Esophagus squamous epithelium (tissue), 5 donors: ENCODE measurements around the gene LRRC45. TPM values are rescaled to one million over a fixed set of nuclear protein-coding genes. Genes with fewer than 3 reads are reported as not detected.

ENCODE experiments used
- DNase-seq: peaks from one replicate; lab custom pipeline; 2025; lab: John Stamatoyannopoulos, UW
- H3K27ac ChIP-seq, 4 donors: fragments of 200-600 bp; sonication (generic); one replicate each; pipeline ENCODE4 v1.5.1; 2016 to 2019; ENCODE audit warnings: mild to moderate bottlenecking in 1 of 4
- H3K27me3 ChIP-seq, 4 donors: fragments of 200-600 bp; sonication (generic); 1 replicate in 3 of 4; 2 replicates in 1 of 4; pipeline versions ENCODE4 v1.5.1 to v1.6.0; 2017 to 2021; ENCODE audit warnings: antibody characterized with exemption in 1 of 4
- H3K36me3 ChIP-seq, 3 donors: fragments of 200-600 bp; sonication (generic); one replicate each; pipeline ENCODE4 v1.5.1; 2016 to 2019
- H3K4me1 ChIP-seq, 3 donors: fragments of 200-600 bp; sonication (generic); one replicate each; pipeline ENCODE4 v1.5.1; 2017 to 2019
- H3K4me3 ChIP-seq, 4 donors: fragments of 200-600 bp; sonication (generic); 1 replicate in 3 of 4; 2 replicates in 1 of 4; pipeline ENCODE4 v1.5.1; 2016 to 2019; ENCODE audit warnings: mild to moderate bottlenecking in 2 of 4, moderate library complexity in 1 of 4
- H3K9me3 ChIP-seq, 3 donors: fragments of 200-600 bp; sonication (generic); one replicate each; pipeline ENCODE4 v1.5.1; 2016 to 2019
- CTCF ChIP-seq, 6 experiments: fragments of 450-650 bp in 4 of 6; fragments of 200-600 bp in 2 of 6; sonication (generic) in 2 of 6; IDR thresholded peaks; one replicate each; pipeline ENCODE4 v1.5.1; 2016 to 2019; ENCODE audit warnings: antibody characterized with exemption in 6 of 6, mild to moderate bottlenecking in 4 of 6, moderate library complexity in 4 of 6
- POLR2A ChIP-seq, 4 donors: fragments of 450-650 bp; IDR thresholded peaks; one replicate each; pipeline ENCODE4 v1.6.1; 2017; ENCODE audit warnings: antibody characterized with exemption in 4 of 4, mild to moderate bottlenecking in 4 of 4, moderate library complexity in 3 of 4
- WGBS, 2 donors: methylation state at CpG; one replicate each; pipeline ENCODE4 v1.1.5; 2018; 5-methylcytosine and 5-hydroxymethylcytosine counted together
- intact Hi-C: fragments of 100-400 bp; cut with DNase I; formaldehyde crosslinking; loops from one replicate; pipeline ENCODE4 v1.15.0; 2022
- total RNA-seq, 4 donors: library from RNA; depleted of rRNA; stranded (reverse); fragments of >200 nt; gene quantifications; one replicate each; pipeline ENCODE4 v1.1.0, GENCODE V29; 2016
- donor health status: DM: yes; HTN: yes; CAD: no.

The LRRC45 gene
- total RNA-seq, 4 donors from 2014 or later, result 9.7 to 21.2 (median 18.3) TPM

- TF ChIP-seq POLR2A (IDR thresholded peaks at IDR 0.05), result no peak
- TF ChIP-seq CTCF (IDR thresholded peaks at IDR 0.05), result no peak
- no peaks in the 10 kb centered on the region for H3K27me3 ChIP-seq
- peaks cover 2 to 48% (median 18%) of the 10 kb centered on the region in 3 donors for H3K4me1 ChIP-seq
- peaks cover 0 to 35% (median 0%) of the 10 kb centered on the region in 3 donors for H3K36me3 ChIP-seq
- no peak overlapping the region for H3K27ac ChIP-seq
- H3K9me3 ChIP-seq, result no peaks in the 10 kb centered on the region
- intact Hi-C loops, result no loop called here
- WGBS, 2 donors, result no CpG with 5 or more reads among the region's 28 CpGs
- H3K4me3 ChIP-seq, result no peak overlapping the region
- DNase-seq, result no peak
Observed at GRCh38 chr17:82008941-82009405, 14.1 kb upstream of the LRRC45 start.

- TF ChIP-seq CTCF (IDR thresholded peaks at IDR 0.05) (no peak), POLR2A (IDR thresholded peaks at IDR 0.05) (no peak)
- Histone ChIP-seq H3K27me3 (no peaks in the 10 kb centered on the region), H3K36me3 (peaks cover 0 to 35% (median 0%) of the 10 kb centered on the region in 3 donors), H3K9me3 (no peaks in the 10 kb centered on the region), H3K4me3 (no peak overlapping the region), H3K4me1 (peaks cover 5 to 48% (median 16%) of the 10 kb centered on the region in 3 donors), H3K27ac (no peak overlapping the region)
- no peak for DNase-seq
- WGBS, 2 donors, result 60 to 80% methylated on average over 1 to 7 of the region's 15 CpGs
- intact Hi-C loops, result no loop called here
Observed at GRCh38 chr17:82009413-82009812, 13.7 kb upstream of the LRRC45 start.

- Histone ChIP-seq H3K4me1 (peaks cover 9 to 45% (median 16%) of the 10 kb centered on the region in 3 donors), H3K9me3 (no peaks in the 10 kb centered on the region), H3K36me3 (peaks cover 0 to 35% (median 0%) of the 10 kb centered on the region in 3 donors), H3K27ac (no peak overlapping the region), H3K4me3 (no peak overlapping the region), H3K27me3 (no peaks in the 10 kb centered on the region)
- no peak for DNase-seq
- TF ChIP-seq CTCF (IDR thresholded peaks at IDR 0.05) (no peak), POLR2A (IDR thresholded peaks at IDR 0.05) (no peak)
- WGBS, 2 donors, result 87 to 91% methylated on average over 4 to 15 of the region's 39 CpGs
- intact Hi-C loops, result no loop called here
Observed at GRCh38 chr17:82010575-82011525, 12.3 kb upstream of the LRRC45 start.

- 81% methylated on average over 3 of the region's 19 CpGs; no CpG with 5 or more reads in 1 of the 2 donors for WGBS, 2 donors
- no peak overlapping the region for H3K27ac ChIP-seq
- intact Hi-C loops, result no loop called here
Observed at GRCh38 chr17:82011617-82012187, 11.4 kb upstream of the LRRC45 start.

More at GRCh38 chr17:82011617-82012187, 11.4 kb upstream of the LRRC45 start:
- Histone ChIP-seq H3K9me3 (no peaks in the 10 kb centered on the region), H3K36me3 (peaks cover 0 to 35% (median 0%) of the 10 kb centered on the region in 3 donors), H3K4me3 (no peak overlapping the region), H3K4me1 (peaks cover 7 to 37% (median 9%) of the 10 kb centered on the region in 3 donors), H3K27me3 (no peaks in the 10 kb centered on the region)
- DNase-seq, result no peak
- TF ChIP-seq POLR2A (IDR thresholded peaks at IDR 0.05), result no peak
- TF ChIP-seq CTCF (IDR thresholded peaks at IDR 0.05), result no peak
